ENCODE results near the gene IGIP. TPM values are rescaled to one million over a fixed set of nuclear protein-coding genes. Genes with fewer than 3 reads are reported as not detected.
A peak's percentile ranks its signal among the peaks of the same experiment; 100 is the strongest.

IGIP gene
- total RNA-seq, 1 donor from 2014 or later: 2.4 TPM

DNA sequence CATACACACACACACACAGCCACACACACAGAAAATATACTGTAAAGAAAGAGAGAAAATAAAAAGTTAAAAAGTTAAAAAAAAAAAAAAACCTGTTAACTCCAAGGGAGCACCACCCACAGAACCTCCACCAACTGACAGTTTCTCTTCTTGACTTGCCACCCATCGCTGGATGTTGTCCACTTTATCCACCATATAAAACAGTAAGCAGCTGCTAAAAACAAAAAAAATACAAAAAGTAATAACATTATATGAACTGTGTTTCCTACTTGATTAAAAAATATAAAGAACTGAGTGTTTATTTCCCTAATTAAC is 10.6 kb upstream of the IGIP start:
- H3K4me3 ChIP-seq (ENCODE audit: insufficient read depth, low read depth, low read length): peak overlapping the region; percentile 64
- Mint-ChIP-seq H3K4me3 (ENCODE audit: unreplicated experiment) (peak overlapping the region; percentile 83), H3K36me3 (ENCODE audit: low read depth, unreplicated experiment) (no peaks in the 10 kb centered on the region), H3K4me1 (ENCODE audit: low read depth, unreplicated experiment) (peaks cover 20% of the 10 kb centered on the region), H3K9me3 (ENCODE audit: unreplicated experiment) (no peaks in the 10 kb centered on the region), H3K27ac (ENCODE audit: unreplicated experiment) (no peak overlapping the region), H3K27me3 (ENCODE audit: low read depth, unreplicated experiment) (peaks cover 22% of the 10 kb centered on the region)
- H3K27ac ChIP-seq (ENCODE audit: low read depth, low read length): no peak overlapping the region
- peaks cover 64% of the 10 kb centered on the region for H4K20me1 ChIP-seq (ENCODE audit: insufficient read depth, low read length)
- no peaks in the 10 kb centered on the region for H3K9me3 ChIP-seq (ENCODE audit: insufficient read depth, low read depth, low read length)
- H3K4me2 ChIP-seq (ENCODE audit: low read length): peak overlapping the region; percentile 91
- peak overlapping the region; percentile 83 for H3K9ac ChIP-seq (ENCODE audit: low read length)
- H3K36me3 ChIP-seq (ENCODE audit: insufficient read depth, low read length): no peaks in the 10 kb centered on the region
- H3K79me2 ChIP-seq (ENCODE audit: insufficient read depth, low read length): peaks cover 68% of the 10 kb centered on the region
- peaks cover 24% of the 10 kb centered on the region for H3K27me3 ChIP-seq (ENCODE audit: insufficient read depth, low read length)
- H3K4me1 ChIP-seq (ENCODE audit: insufficient read depth, low read length): peaks cover 20% of the 10 kb centered on the region
- DNase-seq (ENCODE audit: low read depth) (no peak), FAIRE-seq (no peak)
- TF ChIP-seq, protein P1, sequence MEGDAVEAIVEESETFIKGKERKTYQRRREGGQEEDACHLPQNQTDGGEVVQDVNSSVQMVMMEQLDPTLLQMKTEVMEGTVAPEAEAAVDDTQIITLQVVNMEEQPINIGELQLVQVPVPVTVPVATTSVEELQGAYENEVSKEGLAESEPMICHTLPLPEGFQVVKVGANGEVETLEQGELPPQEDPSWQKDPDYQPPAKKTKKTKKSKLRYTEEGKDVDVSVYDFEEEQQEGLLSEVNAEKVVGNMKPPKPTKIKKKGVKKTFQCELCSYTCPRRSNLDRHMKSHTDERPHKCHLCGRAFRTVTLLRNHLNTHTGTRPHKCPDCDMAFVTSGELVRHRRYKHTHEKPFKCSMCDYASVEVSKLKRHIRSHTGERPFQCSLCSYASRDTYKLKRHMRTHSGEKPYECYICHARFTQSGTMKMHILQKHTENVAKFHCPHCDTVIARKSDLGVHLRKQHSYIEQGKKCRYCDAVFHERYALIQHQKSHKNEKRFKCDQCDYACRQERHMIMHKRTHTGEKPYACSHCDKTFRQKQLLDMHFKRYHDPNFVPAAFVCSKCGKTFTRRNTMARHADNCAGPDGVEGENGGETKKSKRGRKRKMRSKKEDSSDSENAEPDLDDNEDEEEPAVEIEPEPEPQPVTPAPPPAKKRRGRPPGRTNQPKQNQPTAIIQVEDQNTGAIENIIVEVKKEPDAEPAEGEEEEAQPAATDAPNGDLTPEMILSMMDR (IDR thresholded peaks at IDR 0.05; ENCODE audit: insufficient read depth, low read depth, low read length): no peak
- no peak for TF ChIP-seq EZH2 (IDR thresholded peaks at IDR 0.05; ENCODE audit: insufficient read depth, low read length)
- no peak overlapping the region for H2AFZ ChIP-seq (ENCODE audit: low read depth, low read length)

DNA sequence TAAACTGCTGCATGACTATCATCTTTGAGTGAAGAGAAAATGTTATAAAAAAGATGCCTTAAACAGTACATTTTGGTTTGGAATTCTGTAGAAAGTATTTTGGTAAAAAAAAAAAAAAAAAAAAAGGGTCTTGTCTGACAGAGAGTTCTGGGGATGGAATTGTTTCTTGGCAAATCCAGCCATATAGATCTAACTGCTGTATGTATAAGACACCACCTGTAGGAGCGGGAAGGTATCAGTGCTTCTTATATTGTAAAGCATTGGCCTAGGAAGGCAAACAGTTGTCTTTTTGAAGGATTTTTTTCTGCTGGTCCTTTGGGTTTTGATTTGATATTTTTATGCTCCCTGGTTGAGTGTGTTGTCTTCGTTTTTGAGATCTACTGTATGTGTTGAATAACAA is 9.0 kb upstream of the IGIP start:
- H3K27ac ChIP-seq (ENCODE audit: low read depth, low read length): no peak overlapping the region
- H3K27me3 ChIP-seq (ENCODE audit: insufficient read depth, low read length): peaks cover 10% of the 10 kb centered on the region
- H3K9ac ChIP-seq (ENCODE audit: low read length): no peak overlapping the region
- FAIRE-seq (no peak), DNase-seq (ENCODE audit: low read depth) (no peak)
- H3K36me3 Mint-ChIP-seq (ENCODE audit: low read depth, unreplicated experiment): no peaks in the 10 kb centered on the region
- peaks cover 20% of the 10 kb centered on the region for H3K4me1 Mint-ChIP-seq (ENCODE audit: low read depth, unreplicated experiment)
- no peak overlapping the region for H3K4me2 ChIP-seq (ENCODE audit: low read length)
- no peak for TF ChIP-seq EZH2 (IDR thresholded peaks at IDR 0.05; ENCODE audit: insufficient read depth, low read length)
- TF ChIP-seq, protein P1 (IDR thresholded peaks at IDR 0.05; ENCODE audit: insufficient read depth, low read depth, low read length): no peak
- H2AFZ ChIP-seq (ENCODE audit: low read depth, low read length): no peak overlapping the region
- peaks cover 54% of the 10 kb centered on the region for H3K79me2 ChIP-seq (ENCODE audit: insufficient read depth, low read length)
- H3K4me1 ChIP-seq (ENCODE audit: insufficient read depth, low read length): peaks cover 20% of the 10 kb centered on the region
- peak overlapping the region; percentile 36 for H3K4me3 Mint-ChIP-seq (ENCODE audit: unreplicated experiment)
- no peaks in the 10 kb centered on the region for H3K36me3 ChIP-seq (ENCODE audit: insufficient read depth, low read length)
- peaks cover 7% of the 10 kb centered on the region for H3K27me3 Mint-ChIP-seq (ENCODE audit: low read depth, unreplicated experiment)
- H4K20me1 ChIP-seq (ENCODE audit: insufficient read depth, low read length): peaks cover 58% of the 10 kb centered on the region
- no peaks in the 10 kb centered on the region for H3K9me3 ChIP-seq (ENCODE audit: insufficient read depth, low read depth, low read length)
- no peaks in the 10 kb centered on the region for H3K9me3 Mint-ChIP-seq (ENCODE audit: unreplicated experiment)
- no peak overlapping the region for H3K4me3 ChIP-seq (ENCODE audit: insufficient read depth, low read depth, low read length)
- no peak overlapping the region for H3K27ac Mint-ChIP-seq (ENCODE audit: unreplicated experiment)

DNA sequence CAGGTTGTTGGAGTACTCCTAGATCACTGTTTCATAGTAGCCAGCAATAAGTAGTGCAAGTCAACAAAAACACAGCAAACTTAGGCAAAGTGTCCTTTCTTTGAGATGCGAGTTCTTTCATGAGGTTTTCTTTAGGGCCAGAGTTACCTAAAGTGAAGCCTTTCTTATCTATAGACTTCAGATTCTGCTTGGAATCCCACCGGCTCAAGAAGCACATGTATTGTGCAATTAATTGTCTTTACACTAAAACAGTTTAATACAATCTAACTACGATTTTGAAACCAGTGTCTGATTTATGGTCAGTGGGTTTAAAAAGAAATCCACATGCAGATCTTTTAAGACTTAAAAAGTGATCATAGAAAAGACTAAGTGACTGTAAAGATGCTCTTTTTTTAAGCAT is 8.2 kb upstream of the IGIP start:
- Histone ChIP-seq H3K9me3 (ENCODE audit: insufficient read depth, low read depth, low read length) (no peaks in the 10 kb centered on the region), H3K4me3 (ENCODE audit: insufficient read depth, low read depth, low read length) (no peak overlapping the region), H3K4me2 (ENCODE audit: low read length) (no peak overlapping the region), H4K20me1 (ENCODE audit: insufficient read depth, low read length) (peaks cover 52% of the 10 kb centered on the region), H3K4me1 (ENCODE audit: insufficient read depth, low read length) (peaks cover 13% of the 10 kb centered on the region), H3K36me3 (ENCODE audit: insufficient read depth, low read length) (no peaks in the 10 kb centered on the region), H3K27ac (ENCODE audit: low read depth, low read length) (no peak overlapping the region), H2AFZ (ENCODE audit: low read depth, low read length) (no peak overlapping the region), H3K27me3 (ENCODE audit: insufficient read depth, low read length) (peaks cover 2% of the 10 kb centered on the region), H3K79me2 (ENCODE audit: insufficient read depth, low read length) (peaks cover 46% of the 10 kb centered on the region), H3K9ac (ENCODE audit: low read length) (no peak overlapping the region)
- H3K36me3 Mint-ChIP-seq (ENCODE audit: low read depth, unreplicated experiment): no peaks in the 10 kb centered on the region
- no peak for FAIRE-seq
- H3K27me3 Mint-ChIP-seq (ENCODE audit: low read depth, unreplicated experiment): no peaks in the 10 kb centered on the region
- H3K27ac Mint-ChIP-seq (ENCODE audit: unreplicated experiment): no peak overlapping the region
- no peak for TF ChIP-seq EZH2 (IDR thresholded peaks at IDR 0.05; ENCODE audit: insufficient read depth, low read length)
- peaks cover 15% of the 10 kb centered on the region for H3K4me1 Mint-ChIP-seq (ENCODE audit: low read depth, unreplicated experiment)
- no peaks in the 10 kb centered on the region for H3K9me3 Mint-ChIP-seq (ENCODE audit: unreplicated experiment)
- DNase-seq (ENCODE audit: low read depth): no peak
- H3K4me3 Mint-ChIP-seq (ENCODE audit: unreplicated experiment): no peak overlapping the region

Measured in astrocyte (in vitro differentiated cells and primary cell).